ENCODE data around the gene DBH. TPM values are rescaled to one million over a fixed set of nuclear protein-coding genes. Genes with fewer than 3 reads are reported as not detected.

Gene DBH
- polyA plus RNA-seq, 3 donors: not detected

DNA sequence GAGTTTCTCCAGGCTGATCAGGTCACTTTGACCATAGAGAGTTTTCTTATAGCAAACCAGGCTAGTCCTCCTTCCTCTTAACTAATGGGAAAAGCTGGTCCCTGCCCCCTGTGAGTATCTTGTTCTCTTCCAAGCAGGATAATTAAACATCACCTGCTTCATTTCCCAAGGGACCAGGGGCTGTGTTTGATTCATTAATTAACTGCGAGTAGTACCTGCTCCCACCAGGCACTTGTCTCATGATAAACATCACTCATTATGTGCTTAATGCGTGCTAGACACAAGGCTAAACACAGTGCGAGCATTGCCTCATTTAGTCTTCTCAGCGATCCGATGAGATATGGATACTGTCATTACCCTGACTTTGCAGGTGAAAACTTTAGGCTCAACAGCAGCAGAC, 25.3 kb upstream of the DBH start:
- Histone ChIP-seq H3K4me2 (replicated peaks; ENCODE audit: extremely low read depth, low read length, poor library complexity, severe bottlenecking) (no peak overlapping the region), H3K27me3 (ENCODE audit: control insufficient read depth in 2 of 2, insufficient read depth in 2 of 2, low read length in 2 of 2) (peaks cover 0 to 19% of the 10 kb centered on the region in 2 donors), H3K4me3 (replicated peaks in 1 of 3; ENCODE audit: low read depth in 2 of 3, low read length in 3 of 3) (no peak overlapping the region), H3K79me2 (ENCODE audit: insufficient read depth, low read length) (no peaks in the 10 kb centered on the region), H4K20me1 (ENCODE audit: insufficient read depth, low read length) (no peaks in the 10 kb centered on the region), H3K27ac (ENCODE audit: low read depth in 1 of 2, low read length in 2 of 2) (no peak overlapping the region), H3K9me3 (replicated peaks in 1 of 2; ENCODE audit: control insufficient read depth in 1 of 2, insufficient read depth in 1 of 2, low read length in 2 of 2) (no peaks in the 10 kb centered on the region), H3K4me1 (ENCODE audit: control insufficient read depth in 1 of 2, insufficient read depth in 2 of 2, low read length in 2 of 2) (no peaks in the 10 kb centered on the region), H2AFZ (ENCODE audit: insufficient read depth, low read depth, low read length, poor library complexity, severe bottlenecking) (no peak overlapping the region), H3K36me3 (replicated peaks in 1 of 2; ENCODE audit: control insufficient read depth in 1 of 2, insufficient read depth in 2 of 2, low read length in 2 of 2) (no peaks in the 10 kb centered on the region), H3K9ac (ENCODE audit: insufficient read depth, low read length, poor library complexity, severe bottlenecking) (no peak overlapping the region)
- Mint-ChIP-seq H3K27me3 (ENCODE audit: low read depth in 3 of 3) (peaks cover 24 to 46% (median 37%) of the 10 kb centered on the region in 3 donors), H3K36me3 (no peaks in the 10 kb centered on the region), H3K4me3 (no peak overlapping the region), H3K4me1 (no peaks in the 10 kb centered on the region), H3K9me3 (peaks cover 0 to 8% (median 0%) of the 10 kb centered on the region in 7 donors), H3K27ac (no peak overlapping the region)
- WGBS (ENCODE audit: insufficient coverage): 91% methylated on average over 5 of the region's 5 CpGs
- intact Hi-C loops (cut with micrococcal nuclease): no loop called here
- TF ChIP-seq CTCF (IDR thresholded peaks at IDR 0.05): no peak
- no peak for DNase-seq

GRCh38 chr9:133612051-133612450, 24.1 kb upstream of the DBH start:
- Histone ChIP-seq H3K27me3 (ENCODE audit: control insufficient read depth in 2 of 2, insufficient read depth in 2 of 2, low read length in 2 of 2) (peaks cover 0 to 19% of the 10 kb centered on the region in 2 donors), H3K9ac (ENCODE audit: insufficient read depth, low read length, poor library complexity, severe bottlenecking) (no peak overlapping the region)
- no peak overlapping the region for H3K27ac Mint-ChIP-seq

More at GRCh38 chr9:133612051-133612450, 24.1 kb upstream of the DBH start:
- Histone ChIP-seq H2AFZ (ENCODE audit: insufficient read depth, low read depth, low read length, poor library complexity, severe bottlenecking) (no peak overlapping the region), H4K20me1 (ENCODE audit: insufficient read depth, low read length) (no peaks in the 10 kb centered on the region), H3K79me2 (ENCODE audit: insufficient read depth, low read length) (no peaks in the 10 kb centered on the region), H3K36me3 (replicated peaks in 1 of 2; ENCODE audit: control insufficient read depth in 1 of 2, insufficient read depth in 2 of 2, low read length in 2 of 2) (no peaks in the 10 kb centered on the region), H3K4me2 (replicated peaks; ENCODE audit: extremely low read depth, low read length, poor library complexity, severe bottlenecking) (no peak overlapping the region), H3K27ac (ENCODE audit: low read depth in 1 of 2, low read length in 2 of 2) (no peak overlapping the region), H3K9me3 (replicated peaks in 1 of 2; ENCODE audit: control insufficient read depth in 1 of 2, insufficient read depth in 1 of 2, low read length in 2 of 2) (no peaks in the 10 kb centered on the region), H3K4me3 (replicated peaks in 1 of 3; ENCODE audit: low read depth in 2 of 3, low read length in 3 of 3) (no peak overlapping the region), H3K4me1 (ENCODE audit: control insufficient read depth in 1 of 2, insufficient read depth in 2 of 2, low read length in 2 of 2) (no peaks in the 10 kb centered on the region)
- Mint-ChIP-seq H3K4me3 (no peak overlapping the region), H3K9me3 (peaks cover 0 to 8% (median 0%) of the 10 kb centered on the region in 7 donors), H3K27me3 (ENCODE audit: low read depth in 3 of 3) (peaks cover 30 to 45% (median 36%) of the 10 kb centered on the region in 3 donors), H3K36me3 (no peaks in the 10 kb centered on the region), H3K4me1 (no peaks in the 10 kb centered on the region)
- 81% methylated on average over 8 of the region's 9 CpGs for WGBS (ENCODE audit: insufficient coverage)
- no peak for DNase-seq
- intact Hi-C loops (cut with micrococcal nuclease): no loop called here
- no peak for TF ChIP-seq CTCF (IDR thresholded peaks at IDR 0.05)

All from CD14-positive monocyte (primary cell).